COR-L47 (cell line): ENCODE results near the gene NPEPL1.

ENCODE experiments used
- DNase-seq: peaks from one replicate; lab custom pipeline; 2025; lab: John Stamatoyannopoulos, UW

Gene NPEPL1

DNA sequence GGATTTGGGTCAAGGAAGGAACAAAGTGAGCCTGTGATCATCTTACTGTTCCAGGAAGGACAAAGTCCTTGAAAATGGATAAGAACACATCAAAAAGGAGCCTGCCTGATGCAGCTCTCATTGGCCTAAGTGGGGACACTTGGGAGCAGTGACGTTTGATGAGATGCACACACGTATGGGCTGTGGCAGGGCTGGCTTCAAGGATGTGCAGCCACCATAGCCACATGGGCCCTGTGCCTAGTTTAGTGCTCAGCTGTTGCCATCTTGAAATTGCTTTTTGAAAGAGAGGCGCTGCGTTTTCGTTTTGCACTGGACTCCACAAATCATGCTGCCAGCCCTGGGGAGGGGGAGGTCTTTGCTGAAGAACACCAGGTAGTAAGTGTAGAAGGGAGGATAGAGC, 6.6 kb upstream of the NPEPL1 start:
- DNase-seq, result no peak

DNA sequence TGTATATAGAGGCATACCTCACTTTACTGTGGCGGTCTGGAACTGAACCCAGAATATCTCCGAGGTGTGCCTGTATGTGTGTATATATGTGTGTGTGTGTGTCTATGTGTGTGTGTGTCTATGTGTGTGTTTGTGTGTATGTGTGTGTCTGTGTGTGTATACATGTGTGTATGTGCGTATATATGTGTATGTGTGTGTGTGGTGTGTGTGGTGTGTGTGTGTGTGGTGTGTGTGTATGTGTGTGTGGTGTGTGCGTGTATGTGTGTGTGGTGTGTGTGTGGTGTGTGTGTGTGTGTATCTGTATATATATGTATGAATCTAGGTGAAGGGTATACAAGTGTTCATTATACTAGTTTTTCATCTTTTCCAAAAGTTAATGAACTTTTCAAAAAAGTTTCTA, 4.2 kb upstream of the NPEPL1 start:
- DNase-seq, result no peak

DNA sequence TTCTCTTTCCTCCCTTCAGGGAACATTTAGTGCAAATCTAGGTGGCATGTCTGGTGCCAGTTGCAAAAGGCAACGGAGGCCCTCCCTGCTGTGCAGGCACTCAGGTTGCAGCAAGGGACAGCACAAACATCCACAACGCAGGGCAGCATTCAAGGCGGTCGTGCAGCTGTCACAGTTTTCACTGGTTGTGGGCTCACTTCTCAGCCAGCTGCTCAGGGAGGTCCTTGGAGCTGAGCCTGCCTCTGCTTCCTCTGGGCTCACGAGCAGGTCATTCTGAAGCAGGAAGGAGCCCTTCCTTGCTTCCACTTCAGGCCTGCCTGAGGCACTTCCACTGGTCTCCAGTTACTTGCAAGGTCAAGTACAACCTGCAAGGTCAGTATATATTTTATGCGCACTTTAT, 3.8 kb upstream of the NPEPL1 start:
- DNase-seq, result no peak

DNA sequence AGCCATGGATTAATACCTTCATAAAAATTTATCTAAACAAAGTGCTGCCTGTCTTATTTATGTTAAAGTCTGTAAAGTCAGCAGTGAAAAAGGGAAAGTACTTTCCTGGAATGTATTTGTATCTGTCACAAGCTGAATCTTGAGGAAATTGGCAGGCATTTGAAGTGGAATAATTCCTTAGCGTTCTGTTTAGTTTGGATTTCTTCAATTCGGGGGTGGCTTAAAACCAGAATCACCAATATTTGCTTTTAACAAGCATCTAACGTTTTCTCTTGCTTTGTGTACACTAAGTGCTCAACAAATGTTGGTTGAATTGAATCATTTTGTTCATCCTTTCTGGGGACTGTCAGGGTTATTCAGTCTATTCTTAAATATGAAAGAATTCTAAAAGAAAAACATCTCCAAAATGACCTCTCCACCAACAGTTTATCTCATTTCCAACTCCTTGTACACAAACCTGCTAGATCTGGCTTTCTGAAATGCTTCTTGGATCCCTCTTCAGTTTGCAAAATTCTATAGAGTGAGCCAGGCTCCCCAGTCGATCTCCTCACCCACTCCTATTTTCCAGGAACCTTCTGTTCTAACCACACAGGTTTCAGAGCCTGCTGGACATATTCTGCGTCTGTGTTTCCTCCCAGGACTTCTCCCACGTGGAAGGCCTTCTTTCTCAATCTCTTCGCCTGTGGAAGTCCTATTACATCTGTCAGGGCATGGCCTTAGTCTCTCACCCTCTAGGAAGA, 2.0 kb upstream of the NPEPL1 start:
- DNase-seq, result no peak

DNA sequence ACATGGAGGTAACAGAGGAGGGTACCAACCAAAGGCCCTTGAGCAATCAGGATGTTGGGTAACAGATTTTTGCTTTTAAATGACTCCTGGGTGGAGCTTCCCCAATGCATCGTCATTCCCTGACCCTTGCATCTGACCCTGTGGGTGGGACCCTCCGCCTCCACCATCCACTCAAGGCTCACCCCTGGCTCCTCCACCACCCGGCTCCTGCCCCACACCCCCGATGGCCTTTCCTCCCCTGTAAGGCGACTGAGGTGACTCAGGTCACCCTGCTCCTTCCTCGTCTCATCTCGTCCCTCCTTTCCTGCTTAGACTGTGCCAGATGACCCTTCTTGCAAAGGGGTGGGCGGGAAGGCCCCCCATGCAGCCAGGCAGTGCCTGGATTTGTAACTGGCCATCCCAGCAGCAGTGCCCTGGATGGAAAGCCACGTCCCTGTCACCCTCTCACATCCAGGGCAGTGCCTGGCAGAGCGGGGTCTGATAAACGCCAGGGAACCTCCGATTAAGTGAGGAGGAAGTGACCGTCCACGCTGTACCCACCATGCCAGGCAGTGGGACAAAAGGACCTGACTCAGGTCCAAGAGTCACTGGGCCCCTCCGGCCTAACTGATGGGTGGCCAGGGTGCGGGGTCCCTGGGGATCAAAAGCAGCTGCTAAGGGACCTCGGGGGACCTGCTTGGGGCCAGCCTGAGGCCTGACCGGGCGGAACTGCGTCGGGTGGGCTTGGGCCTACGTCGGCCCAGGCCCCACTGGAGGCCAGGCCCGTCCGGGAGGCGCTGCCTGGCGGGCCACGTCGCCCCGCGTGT, 624 bp upstream of the NPEPL1 start:
- DNase-seq, result no peak

DNA sequence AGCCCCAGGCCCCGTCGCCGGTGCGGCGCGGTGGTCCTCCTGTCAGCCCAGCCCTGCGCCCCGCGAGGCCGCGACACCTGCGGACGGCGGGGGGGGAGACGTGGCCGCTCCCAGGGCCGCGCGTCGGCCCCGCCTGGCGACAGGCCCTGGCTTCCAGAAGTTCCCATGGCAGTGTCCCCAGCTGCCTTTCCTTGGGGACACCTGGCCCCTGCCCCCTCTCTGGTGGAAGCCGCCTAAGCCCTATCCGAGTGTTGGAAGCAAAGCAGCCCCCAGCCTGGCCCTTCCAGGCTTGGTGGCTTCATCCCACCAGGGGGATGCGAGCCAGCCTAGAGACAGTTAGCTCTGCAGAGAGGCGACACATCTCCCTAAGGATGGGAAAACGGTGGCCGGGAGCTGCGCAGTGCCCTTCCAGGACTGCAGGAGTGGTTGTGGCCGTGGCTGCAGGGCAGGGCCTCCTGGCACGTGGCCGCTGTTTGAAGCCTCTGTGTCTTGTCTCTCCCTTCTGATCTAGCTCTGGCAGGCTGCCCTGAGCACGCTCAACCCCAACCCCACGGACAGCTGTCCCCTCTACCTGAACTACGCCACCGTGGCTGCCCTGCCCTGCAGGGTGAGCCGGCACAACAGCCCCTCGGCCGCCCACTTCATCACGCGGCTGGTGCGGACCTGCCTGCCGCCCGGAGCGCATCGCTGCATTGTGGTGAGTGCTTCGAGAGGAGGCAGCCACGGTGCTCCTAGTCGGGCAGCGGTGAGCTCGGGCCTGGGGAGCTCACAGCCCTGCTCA, 816 bp downstream of the NPEPL1 start:
- DNase-seq, result no peak

DNA sequence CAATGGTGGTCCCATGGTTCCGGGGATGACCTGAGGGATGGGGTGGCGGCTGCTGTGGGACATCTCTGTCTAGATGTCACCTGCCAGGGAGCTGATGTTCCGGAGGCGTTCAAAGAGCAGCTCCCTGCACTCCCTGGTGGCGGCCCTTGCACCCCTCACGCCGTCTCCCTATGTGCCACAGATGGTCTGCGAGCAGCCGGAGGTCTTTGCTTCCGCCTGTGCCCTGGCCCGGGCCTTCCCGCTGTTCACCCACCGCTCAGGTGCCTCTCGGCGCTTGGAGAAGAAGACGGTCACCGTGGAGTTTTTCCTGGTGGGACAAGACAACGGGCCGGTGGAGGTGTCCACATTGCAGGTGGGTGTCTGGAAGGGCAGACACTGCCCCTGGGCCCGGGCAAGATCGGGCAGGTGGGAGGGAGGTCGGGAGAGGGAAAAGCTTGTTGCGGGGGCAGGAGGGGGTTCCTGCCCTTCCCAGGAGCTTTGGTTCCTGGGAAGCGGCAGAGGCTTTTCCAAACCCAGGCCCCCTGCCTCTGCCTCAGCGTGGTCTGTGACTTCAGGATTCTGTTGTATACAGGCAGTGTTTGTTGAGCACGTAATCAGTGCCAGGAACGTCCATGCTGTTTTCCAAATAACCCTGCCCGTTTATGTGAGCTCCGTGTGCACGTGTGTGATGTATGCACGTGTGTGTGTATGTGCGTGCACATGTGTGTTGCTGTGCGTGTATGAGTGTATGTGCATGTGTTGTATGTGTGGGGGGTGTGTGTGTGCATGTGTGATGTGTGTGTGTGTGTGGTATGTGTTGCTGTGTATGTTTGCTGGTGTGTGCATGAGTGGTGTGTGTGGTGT, 1.9 kb downstream of the NPEPL1 start:
- DNase-seq, result no peak

DNA sequence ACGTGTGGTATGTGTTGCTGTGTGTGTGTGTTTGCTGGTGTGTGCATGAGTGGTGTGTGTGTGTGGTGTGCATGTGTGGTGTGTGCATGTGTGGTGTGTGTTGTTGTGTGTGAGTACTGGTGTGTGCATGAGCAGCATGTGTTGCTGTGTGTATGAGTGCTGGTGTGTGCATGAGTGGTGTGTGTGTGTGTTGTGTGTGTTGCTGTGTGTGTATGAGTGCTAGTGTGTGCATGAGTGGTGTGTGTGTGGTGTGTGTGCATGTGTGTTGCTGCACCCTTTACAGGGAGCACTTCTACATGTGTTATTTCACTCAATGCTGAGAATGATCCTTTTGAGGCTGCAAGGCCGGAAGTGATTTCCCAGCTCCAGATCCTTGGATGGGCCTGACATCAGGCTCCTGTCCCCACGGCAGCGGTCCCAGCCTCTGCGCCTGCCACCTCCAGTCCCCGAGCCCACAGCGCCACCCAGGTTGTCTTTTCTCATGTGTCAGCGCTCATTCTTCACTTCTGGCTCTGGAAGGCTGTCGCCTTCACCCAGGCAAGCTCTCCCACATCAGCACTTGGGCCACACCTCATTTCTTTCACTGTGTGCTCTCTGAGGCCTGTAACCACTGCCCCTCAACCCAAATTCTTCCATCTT, 2.6 kb downstream of the NPEPL1 start:
- DNase-seq, result no peak

DNA sequence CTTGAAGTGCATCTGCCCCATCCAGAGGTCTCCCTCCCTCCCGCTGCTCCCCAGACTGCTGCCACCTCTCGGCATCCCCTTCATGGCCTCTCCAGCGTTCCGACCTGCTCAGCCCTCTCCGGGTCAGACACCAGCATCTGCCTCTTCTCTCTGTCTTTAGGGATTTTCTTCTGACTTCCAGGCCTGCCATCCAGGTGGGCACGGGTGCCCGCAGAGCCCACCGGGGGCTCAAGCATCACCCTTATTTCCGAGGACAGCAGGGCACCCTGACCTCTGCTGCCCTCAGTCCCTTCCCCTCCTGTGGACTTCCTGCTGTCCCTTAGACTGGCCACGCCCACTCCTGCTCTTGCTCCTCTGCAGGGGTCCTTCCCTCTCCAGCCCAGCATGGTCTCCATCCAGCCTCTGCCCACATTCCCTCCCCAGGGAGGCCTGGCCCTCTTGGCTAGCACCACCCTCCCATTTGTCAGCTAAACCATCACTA, 3.3 kb downstream of the NPEPL1 start:
- DNase-seq, result no peak

DNA sequence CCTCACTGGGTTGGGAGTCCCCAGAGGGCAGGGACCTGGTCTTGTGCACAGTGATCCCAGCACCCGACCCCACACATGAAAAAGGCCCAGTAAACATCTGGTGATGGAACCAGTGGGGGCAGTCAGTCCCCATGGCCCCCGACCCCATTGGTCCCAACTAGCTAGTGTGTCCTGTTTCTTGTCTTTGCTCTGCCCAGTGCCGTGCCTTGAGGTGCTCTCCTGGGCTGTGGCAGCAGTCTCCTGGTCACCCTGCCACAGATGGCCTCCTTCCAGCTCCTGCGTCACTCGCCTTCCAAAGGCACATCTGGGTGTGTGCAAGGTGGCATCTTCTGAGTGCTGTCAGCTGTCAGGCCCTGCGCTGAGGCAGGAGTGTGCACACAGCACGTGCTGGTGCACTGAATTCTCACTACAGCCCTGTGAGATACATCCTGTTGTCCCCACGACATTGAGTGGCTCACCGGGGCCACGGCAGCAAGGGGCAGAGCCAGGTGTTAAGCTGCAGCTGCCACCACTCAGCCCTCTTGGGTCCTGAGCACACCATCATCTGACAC, 3.9 kb downstream of the NPEPL1 start:
- DNase-seq, result no peak

DNA sequence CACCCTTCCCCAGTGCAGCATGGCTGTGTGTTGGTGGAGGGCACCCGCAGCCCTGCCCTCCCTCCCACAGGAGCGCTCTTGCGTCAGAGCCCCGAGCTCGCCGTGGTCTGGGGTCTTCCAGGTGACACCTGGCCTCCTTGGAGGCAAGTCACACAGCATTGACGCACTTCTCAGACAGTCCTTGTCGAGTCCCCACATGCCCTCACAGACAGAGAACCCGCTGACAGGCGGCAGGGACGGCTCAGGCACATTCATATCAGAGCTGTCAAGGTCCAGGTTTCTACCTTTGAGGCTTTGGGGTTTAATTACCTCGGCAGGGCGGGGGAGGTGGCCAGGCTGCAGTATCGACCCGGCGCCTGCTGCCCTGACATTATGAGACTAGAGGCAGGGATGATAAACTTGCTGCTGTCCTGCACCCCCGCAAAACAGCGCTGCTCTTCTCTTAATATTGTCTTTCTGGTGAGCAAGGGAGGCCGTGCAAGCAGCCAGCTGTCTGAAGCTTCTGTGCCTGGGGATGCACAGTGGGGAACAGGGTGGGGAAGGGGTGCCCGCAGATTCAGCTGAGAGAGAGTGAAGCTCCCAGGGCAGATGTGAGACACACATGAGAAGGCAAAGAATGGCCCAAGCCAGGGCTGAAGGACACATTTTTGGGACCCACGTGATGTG, 4.7 kb downstream of the NPEPL1 start:
- no peak for DNase-seq

DNA sequence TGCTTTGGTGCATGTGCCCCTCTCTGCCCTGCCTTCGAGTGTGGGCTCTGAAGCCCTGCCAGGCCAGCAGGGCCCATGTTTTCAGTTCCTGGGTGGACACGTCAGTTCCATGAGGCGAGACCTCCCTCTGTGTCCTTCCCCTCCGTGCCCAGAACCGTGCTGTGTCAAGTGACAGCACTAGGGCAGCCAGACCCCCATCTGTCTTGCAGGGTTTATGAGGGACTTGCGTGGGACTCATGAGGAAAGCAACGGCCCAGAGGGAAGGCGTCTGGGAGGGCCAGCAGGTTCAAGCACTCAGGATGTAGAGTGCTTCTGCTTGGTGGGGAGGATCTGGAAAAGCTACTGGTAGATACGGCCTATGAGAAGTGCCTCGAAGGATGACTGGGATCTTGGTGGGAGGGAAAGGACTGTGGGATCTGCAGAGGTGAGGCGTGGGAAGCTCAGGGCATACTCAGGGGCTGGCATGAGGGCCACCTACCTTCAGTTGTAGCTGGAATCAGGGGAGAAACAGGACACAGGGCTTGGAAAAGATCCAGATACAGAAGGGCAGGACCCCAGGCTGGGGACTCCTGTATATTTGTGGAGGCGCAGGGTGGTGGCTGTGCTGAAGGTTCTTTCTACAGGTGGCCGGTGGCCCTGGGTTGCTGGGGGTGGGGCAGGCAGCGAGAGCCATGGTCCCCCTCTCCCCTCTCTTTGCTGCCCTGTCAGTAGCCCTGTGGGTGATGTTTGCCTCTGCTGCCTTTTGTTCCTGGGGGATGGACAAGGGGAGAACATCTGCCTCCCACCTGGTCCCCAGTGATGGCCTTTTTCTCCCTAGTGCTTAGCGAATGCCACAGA, 5.5 kb downstream of the NPEPL1 start:
- no peak for DNase-seq

DNA sequence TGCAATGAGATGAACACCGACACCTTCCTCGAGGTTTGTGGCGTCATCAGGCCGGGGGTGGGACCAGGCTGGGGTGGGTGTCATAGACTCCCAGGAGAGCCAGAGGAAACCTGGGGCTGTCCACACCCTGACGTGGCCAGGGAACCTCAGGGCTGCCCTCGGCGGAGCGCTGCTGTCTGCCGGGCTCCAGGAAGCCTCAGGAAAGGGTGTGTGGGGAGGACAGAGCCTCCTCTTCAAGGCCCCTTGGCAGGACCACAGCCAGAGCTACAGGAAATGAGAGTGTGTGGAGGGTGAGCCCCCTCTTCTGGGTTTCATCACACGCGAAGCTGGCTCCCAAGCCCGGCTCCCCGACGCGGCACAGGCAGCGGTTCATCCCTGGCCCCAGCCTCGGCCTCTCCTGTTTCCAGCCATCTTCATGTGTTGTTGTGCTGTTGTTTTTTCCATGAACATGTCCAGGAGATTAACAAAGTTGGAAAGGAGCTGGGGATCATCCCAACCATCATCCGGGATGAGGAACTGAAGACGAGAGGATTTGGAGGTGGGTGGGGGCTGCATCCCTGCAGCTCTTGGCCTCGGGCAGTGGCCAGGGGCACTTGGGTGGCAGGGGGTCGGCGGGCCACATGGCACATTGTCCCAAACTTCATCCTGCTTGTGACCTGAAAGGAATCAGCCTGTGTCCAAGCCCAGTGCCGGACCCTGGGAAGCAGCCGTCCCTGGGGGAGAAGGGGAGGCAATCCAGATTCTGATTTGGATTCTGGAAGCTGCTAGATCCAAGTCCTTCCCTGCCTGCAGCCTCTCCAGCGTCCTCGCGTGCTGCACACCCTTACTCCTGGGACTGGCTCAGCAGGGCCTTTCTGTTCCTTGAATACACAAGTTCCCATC, 6.4 kb downstream of the NPEPL1 start:
- DNase-seq, result no peak

DNA sequence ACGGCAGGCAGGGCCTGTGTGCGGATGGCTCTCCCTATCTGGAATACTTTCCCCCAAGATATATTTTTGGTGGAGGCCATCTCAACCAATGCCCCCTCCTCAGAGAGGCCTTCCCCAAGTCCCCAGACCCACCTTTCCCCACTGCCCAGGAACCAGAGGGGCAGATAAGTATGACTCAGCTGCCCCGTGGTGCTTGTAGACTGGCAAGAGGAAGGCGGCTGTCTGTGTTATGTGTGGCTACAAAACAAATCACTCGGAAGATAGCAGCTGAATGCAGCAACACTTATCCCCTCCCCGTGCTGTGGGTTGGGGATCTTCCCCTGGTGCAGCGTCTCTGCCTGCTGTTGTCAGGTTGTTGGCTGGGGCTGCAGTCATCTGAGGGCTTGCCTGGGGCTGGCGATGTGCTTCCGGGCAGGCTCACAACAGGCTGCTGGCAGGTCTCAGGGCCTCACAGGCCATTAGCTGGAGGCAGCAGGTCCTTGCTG, 7.1 kb downstream of the NPEPL1 start:
- no peak for DNase-seq

DNA sequence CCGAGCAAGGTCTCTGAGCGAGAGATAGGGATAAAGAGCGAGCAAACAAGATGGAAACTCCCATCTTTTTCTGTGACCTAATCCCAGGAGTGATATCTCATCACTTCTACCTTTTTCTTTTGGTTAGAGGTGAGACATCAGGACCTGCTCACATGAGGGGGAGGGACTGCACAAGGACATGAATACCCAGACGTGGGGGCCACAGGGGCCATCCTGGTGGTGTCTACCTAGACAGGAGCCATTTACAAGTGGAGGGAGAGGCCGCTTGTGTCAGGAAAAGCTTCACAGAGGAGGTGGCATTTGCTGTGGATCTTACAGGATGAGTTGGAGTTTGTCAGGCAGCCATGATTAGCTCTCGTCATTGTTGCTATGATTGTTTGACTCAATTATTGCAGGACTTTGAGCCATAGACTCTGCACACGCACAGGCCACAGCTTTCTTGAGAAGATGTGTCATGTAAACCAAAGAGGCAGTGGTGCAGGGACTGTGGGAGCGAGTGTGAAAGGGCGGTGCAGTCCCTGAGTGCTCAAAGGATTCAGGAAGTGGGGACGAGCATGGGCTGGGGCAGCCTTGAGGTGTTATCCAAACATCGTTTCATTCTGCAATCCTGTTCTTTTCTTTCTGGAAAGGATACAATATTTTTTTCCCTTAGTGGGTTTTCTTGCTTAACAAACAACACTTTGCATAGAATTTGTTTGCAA, 7.7 kb downstream of the NPEPL1 start:
- DNase-seq, result no peak

DNA sequence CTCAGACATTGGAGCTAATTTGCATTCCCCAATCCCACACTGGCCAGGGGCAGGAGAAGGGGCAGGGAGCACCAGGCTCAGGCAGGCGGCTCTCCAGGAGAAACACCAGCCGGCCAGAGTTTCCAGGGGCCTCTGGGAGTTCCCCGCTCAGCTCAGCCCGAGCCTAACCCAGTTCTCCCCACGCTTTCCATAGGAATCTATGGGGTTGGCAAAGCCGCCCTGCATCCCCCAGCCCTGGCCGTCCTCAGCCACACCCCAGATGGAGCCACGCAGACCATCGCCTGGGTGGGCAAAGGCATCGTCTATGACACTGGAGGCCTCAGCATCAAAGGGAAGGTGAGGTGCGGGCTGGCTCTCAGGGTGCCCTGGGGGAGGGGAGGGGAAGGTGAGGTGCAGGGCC, 8.2 kb downstream of the NPEPL1 start:
- no peak for DNase-seq

DNA sequence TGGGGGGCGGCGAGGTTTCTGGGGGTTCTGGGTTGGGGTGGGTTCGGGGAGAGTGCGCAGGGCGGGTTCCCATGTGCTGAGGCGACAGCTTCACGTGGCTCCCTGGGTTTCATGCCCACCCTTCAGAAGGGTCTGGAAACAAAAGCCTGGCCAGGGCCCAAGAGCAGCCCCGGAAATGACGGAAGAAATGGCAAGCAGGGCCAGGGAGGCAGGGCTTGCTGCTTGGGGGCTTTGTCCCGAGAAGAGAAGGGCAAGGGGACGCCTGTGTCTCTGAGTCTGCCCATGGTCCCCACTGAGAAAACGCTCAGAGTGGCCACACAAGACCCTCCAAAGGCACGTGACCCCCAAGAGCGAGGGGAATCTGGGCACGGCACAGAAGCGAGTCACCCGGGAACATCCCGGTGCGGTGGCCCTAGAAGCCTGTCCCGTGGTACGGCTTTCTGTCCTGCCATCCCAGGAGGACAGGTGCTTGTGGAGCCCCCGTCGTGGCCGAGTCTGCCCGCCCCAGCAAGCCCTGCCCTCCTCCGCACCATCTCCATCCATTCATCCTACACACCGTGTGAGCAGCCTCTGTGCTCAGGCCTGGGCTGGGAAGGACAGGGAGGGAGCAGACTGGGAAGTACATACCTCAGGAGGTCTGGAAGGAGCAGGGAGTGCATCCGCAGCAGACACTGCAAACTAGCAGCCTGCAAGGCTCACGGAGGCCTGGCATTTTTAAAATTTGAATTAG, 9.0 kb downstream of the NPEPL1 start:
- no peak for DNase-seq
